Tibial artery (tissue), 4 donors: Measurements from ENCODE around the gene PAIP2B.

Experiments used
- DNase-seq, 2 donors: peaks; one replicate each; pipeline ENCODE4 v3.0.0-alpha.2; 2019
- H3K27ac ChIP-seq, 2 donors: fragments of 200-600 bp; sonication (generic) in 1 of 2; 1 replicate in 1 of 2; 2 replicates in 1 of 2; pipeline ENCODE4 v1.5.1; 2018 to 2019; ENCODE audit warnings: mild to moderate bottlenecking in 1 of 2
- H3K27me3 ChIP-seq, 2 donors: fragments of 200-600 bp; sonication (generic) in 1 of 2; one replicate each; pipeline versions ENCODE4 v1.5.1 to v1.6.0; 2016 to 2019
- H3K36me3 ChIP-seq, 3 donors: fragments of 200-600 bp; sonication (generic) in 2 of 3; one replicate each; pipeline ENCODE4 v1.5.1; 2016 to 2019; ENCODE audit warnings: mild to moderate bottlenecking in 2 of 3
- H3K4me1 ChIP-seq, 4 donors: fragments of 200-600 bp; sonication (generic) in 2 of 4; 1 replicate in 3 of 4; 2 replicates in 1 of 4; pipeline ENCODE4 v1.5.1; 2016 to 2019
- H3K4me3 ChIP-seq, 2 donors: fragments of 200-600 bp; sonication (generic) in 1 of 2; 1 replicate in 1 of 2; 2 replicates in 1 of 2; pipeline ENCODE4 v1.5.1; 2018 to 2019; ENCODE audit warnings: mild to moderate bottlenecking in 2 of 2
- H3K9me3 ChIP-seq, 3 donors: fragments of 200-600 bp; sonication (generic) in 1 of 3; one replicate each; pipeline ENCODE4 v1.5.1; 2016 to 2019
- CTCF ChIP-seq, 2 experiments: fragments of 200-600 bp in 1 of 2; fragments of 450-650 bp in 1 of 2; IDR thresholded peaks; one replicate each; pipeline ENCODE4 v1.5.1; 2017 to 2019; ENCODE audit warnings: antibody characterized with exemption in 2 of 2, mild to moderate bottlenecking in 1 of 2, moderate library complexity in 1 of 2
- intact Hi-C: fragments of 100-400 bp; cut with DNase I; formaldehyde crosslinking; loops from one replicate; pipeline ENCODE4 v1.15.0; 2023; ENCODE audit warnings: low total_unique reads

The PAIP2B gene

GRCh38 chr2:71151620-71152019, 75.3 kb downstream of the PAIP2B start:
- no peak overlapping the region for H3K27ac ChIP-seq
- H3K9me3 ChIP-seq, result no peaks in the 10 kb centered on the region
- DNase-seq, result no peak
- no peaks in the 10 kb centered on the region for H3K27me3 ChIP-seq
- TF ChIP-seq CTCF (IDR thresholded peaks at IDR 0.05), result no peak
- peaks cover 37 to 43% (median 38%) of the 10 kb centered on the region in 3 donors for H3K36me3 ChIP-seq
- no peak overlapping the region for H3K4me3 ChIP-seq
- intact Hi-C loops, result no loop called here
- H3K4me1 ChIP-seq, result no peaks in the 10 kb centered on the region

DNA sequence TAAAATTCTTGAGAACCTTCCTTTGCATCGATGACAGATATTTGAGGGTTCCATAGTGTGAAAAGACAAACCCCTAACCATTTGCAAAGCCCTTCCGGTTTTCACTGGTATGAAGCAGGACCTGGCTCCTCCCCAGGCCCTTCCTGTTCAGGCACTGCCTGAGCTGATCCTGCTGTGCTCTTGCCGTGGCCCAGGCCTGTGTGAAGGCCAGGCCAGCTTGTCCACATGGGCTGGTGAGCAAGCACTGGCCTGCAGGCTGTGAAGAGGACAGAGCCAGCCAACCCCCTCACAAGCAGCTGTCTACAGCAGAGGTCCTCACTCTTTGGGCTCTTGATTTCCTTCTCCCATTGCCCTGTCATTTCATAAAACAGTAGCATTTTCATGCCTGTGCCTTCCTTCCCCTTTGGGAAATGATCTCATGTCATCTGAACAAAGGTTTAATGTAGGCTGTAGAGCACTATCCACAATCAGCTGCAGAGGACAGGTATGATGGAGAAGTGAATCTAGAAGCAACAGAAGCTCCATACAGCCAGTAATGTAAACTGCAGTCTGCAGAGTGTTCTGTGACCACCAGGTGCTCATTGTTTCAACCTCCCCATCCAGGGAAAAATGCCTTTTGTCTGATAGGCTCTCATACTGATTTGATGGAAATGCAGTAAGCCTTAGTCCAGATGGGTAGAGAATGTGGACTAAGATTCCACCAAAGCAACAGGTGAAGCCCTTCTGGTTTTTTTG, 76.7 kb downstream of the PAIP2B start:
- H3K27me3 ChIP-seq, result no peaks in the 10 kb centered on the region
- DNase-seq, result no peak
- no peak for TF ChIP-seq CTCF (IDR thresholded peaks at IDR 0.05)
- peaks cover 50 to 57% (median 51%) of the 10 kb centered on the region in 3 donors for H3K36me3 ChIP-seq
- intact Hi-C loops, result no loop called here
- no peaks in the 10 kb centered on the region for H3K9me3 ChIP-seq
- H3K27ac ChIP-seq, result no peak overlapping the region
- no peak overlapping the region for H3K4me3 ChIP-seq
- H3K4me1 ChIP-seq, result no peaks in the 10 kb centered on the region

DNA sequence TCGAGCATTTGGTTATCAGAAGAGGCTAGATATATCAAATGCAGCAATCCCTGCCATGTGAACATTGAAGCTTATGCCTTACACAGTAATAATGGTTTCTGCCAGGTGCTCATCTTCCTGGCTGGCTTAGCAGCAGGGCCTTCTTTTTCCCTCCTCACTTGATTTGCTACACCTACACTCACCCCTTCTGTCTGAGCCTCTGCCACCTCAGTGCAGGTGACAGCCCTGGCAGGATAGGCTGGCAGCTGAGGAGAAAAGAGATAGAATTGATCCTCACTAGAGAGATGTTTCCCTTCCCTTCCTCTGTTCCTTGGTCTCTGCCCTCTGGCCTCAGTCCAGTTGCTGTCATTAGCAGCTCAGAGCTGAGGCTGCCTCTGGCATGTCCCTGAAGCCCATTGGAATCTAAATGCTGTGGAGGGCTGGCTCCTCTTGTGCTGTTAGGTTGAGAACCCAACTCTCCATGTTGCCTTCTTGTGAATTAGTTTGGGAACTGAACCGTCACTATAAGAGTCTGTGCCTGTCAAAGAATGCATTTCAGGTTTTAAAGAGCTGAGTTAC, 78.3 kb downstream of the PAIP2B start:
- intact Hi-C loops, result no loop called here
- Histone ChIP-seq H3K4me3 (no peak overlapping the region), H3K27me3 (no peaks in the 10 kb centered on the region), H3K4me1 (no peaks in the 10 kb centered on the region), H3K27ac (no peak overlapping the region), H3K9me3 (no peaks in the 10 kb centered on the region), H3K36me3 (peaks cover 66 to 73% (median 68%) of the 10 kb centered on the region in 3 donors)
- no peak for DNase-seq
- TF ChIP-seq CTCF (IDR thresholded peaks at IDR 0.05), result no peak

- peaks cover 85 to 98% (median 94%) of the 10 kb centered on the region in 3 donors for H3K36me3 ChIP-seq
Observed at GRCh38 chr2:71143782-71144181, 83.1 kb downstream of the PAIP2B start.

DNA sequence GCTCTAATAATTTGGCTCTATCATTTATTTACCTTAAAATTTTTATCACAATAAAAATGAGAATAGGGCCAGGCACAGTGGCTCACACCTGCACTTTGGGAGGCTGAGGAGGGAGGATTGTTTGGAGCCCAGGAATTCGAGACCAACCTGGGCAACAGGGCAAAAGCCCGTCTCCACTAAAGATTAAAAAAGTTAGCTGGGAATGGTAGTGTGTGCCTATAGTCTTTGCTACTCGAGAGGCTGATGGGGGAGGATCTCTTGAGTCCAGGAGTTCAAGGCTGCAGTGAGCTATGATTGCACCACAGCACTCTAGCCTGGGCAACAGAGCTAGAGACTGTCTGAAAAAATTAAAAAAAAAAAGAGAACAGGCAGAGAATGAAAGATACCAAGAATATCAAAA, 90.7 kb downstream of the PAIP2B start:
- DNase-seq, result no peak
- intact Hi-C loops, result no loop called here
- TF ChIP-seq CTCF (IDR thresholded peaks at IDR 0.05), result no peak
- Histone ChIP-seq H3K27ac (no peak overlapping the region), H3K36me3 (peaks cover 62 to 73% (median 66%) of the 10 kb centered on the region in 3 donors), H3K4me1 (peaks cover 0 to 17% (median 15%) of the 10 kb centered on the region in 4 donors), H3K9me3 (no peaks in the 10 kb centered on the region), H3K27me3 (no peaks in the 10 kb centered on the region), H3K4me3 (no peak overlapping the region)

More at GRCh38 chr2:71143782-71144181, 83.1 kb downstream of the PAIP2B start:
- intact Hi-C loops, result no loop called here
- Histone ChIP-seq H3K9me3 (no peaks in the 10 kb centered on the region), H3K27me3 (no peaks in the 10 kb centered on the region), H3K27ac (no peak overlapping the region), H3K4me1 (no peaks in the 10 kb centered on the region), H3K4me3 (no peak overlapping the region)
- no peak for DNase-seq
- no peak for TF ChIP-seq CTCF (IDR thresholded peaks at IDR 0.05)
